ENCODE measurements around the gene PRND. TPM values are rescaled to one million over a fixed set of nuclear protein-coding genes. Genes with fewer than 3 reads are reported as not detected.
"Not testable (repeated sequence)": the region's sequence is repeated elsewhere in the genome, so short reads cannot be mapped to it uniquely, and the experiment has no call there.

Gene PRND
- total and polyA plus RNA-seq, 2 donors (not counting 3 experiments of a cell fraction or from before 2014, with no cell fraction given): 0.18 TPM; not detected in 1

DNA sequence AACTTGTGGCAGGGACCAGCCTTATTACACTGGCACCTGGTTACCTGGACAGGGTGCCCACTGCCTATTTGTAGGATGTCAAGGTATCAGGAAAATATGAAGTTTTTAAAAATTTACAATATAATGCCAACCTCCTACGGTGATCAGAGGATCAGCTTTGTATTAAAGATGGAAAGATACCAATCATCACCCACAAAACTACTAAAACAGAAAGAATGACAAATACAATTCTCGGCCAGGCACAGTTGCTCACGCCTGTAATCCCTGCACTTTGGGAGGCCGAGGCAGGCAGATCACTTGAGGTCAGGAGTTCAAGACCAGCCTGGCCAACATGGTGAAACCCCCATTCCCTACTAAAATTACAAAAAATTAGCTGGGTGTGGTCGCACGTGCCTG is 18.4 kb upstream of the PRND start:
- ChIA-PET CTCF (interaction anchor here (0.9 to 1.2 kb wide), 3 partner anchors 11 to 77 kb away, joined by 3 read pairs; no protein-coding TSS in a partner anchor), POLR2A (no interaction called here)
- Histone ChIP-seq H3K9me1 (replicated peaks; ENCODE audit: control insufficient read depth, extremely low read depth, insufficient read depth, low read length) (no peaks in the 10 kb centered on the region), H3K4me1 (ENCODE audit: control insufficient read depth, extremely low read depth, insufficient read depth, low read length) (peaks cover 16% of the 10 kb centered on the region), H3K27me3 (ENCODE audit: control insufficient read depth in 2 of 2, insufficient read depth in 2 of 2, low read length in 2 of 2) (no peaks in the 10 kb centered on the region), H3K27ac (ENCODE audit: insufficient read depth, low read depth, low read length) (peak overlapping the region; percentile 77), H4K20me1 (replicated peaks; ENCODE audit: control insufficient read depth, extremely low read depth, insufficient read depth, low read length) (no peaks in the 10 kb centered on the region), H3K4me2 (ENCODE audit: insufficient read depth, low read length) (no peak overlapping the region), H3K36me3 (ENCODE audit: control insufficient read depth in 2 of 2, extremely low read depth in 1 of 2, insufficient read depth in 2 of 2, low read length in 2 of 2) (peaks cover 8 to 10% of the 10 kb centered on the region in 2 experiments), H3K9me3 (replicated peaks; ENCODE audit: control insufficient read depth, insufficient read depth, low read length) (no peaks in the 10 kb centered on the region), H2AFZ (ENCODE audit: low read depth, low read length) (no peak overlapping the region), H3K79me2 (ENCODE audit: control insufficient read depth, insufficient read depth, low read length) (peaks cover 3% of the 10 kb centered on the region), H3K9ac (replicated peaks; ENCODE audit: extremely low read depth, insufficient read depth, low read length) (no peak overlapping the region), H3K4me3 (replicated peaks in 1 of 3; ENCODE audit: insufficient read depth in 1 of 3, low read depth in 1 of 3, low read length in 3 of 3) (no peak overlapping the region)
- FAIRE-seq: peak; percentile 18
- no TSS peak for BruUV-seq (replicated peaks)
- intact Hi-C loops (cut with micrococcal nuclease): no loop called here
- DNase-seq (ENCODE audit: low read depth, low spot score): no peak
- dilution Hi-C loops (cut with MboI; ENCODE audit: extremely low pct_ligation_motif_present, low sequenced_read_pairs): no loop called here
- TF ChIP-seq MYC (IDR thresholded peaks at IDR 0.05; ENCODE audit: low read depth, low read length): no peak
- TF ChIP-seq POLR2A (IDR thresholded peaks at IDR 0.05; ENCODE audit: low read depth, low read length): no peak
- TF ChIP-seq POLR2AphosphoS5 (IDR thresholded peaks at IDR 0.05; ENCODE audit: insufficient read depth, low read depth, low read length): no peak
- no peak for TF ChIP-seq GATA2 (IDR thresholded peaks at IDR 0.05; ENCODE audit: insufficient read depth, insufficient read length, low read depth, low read length)
- TF ChIP-seq, protein P1, sequence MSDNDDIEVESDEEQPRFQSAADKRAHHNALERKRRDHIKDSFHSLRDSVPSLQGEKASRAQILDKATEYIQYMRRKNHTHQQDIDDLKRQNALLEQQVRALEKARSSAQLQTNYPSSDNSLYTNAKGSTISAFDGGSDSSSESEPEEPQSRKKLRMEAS (IDR thresholded peaks at IDR 0.05; ENCODE audit: insufficient read depth, insufficient read length): no peak

DNA sequence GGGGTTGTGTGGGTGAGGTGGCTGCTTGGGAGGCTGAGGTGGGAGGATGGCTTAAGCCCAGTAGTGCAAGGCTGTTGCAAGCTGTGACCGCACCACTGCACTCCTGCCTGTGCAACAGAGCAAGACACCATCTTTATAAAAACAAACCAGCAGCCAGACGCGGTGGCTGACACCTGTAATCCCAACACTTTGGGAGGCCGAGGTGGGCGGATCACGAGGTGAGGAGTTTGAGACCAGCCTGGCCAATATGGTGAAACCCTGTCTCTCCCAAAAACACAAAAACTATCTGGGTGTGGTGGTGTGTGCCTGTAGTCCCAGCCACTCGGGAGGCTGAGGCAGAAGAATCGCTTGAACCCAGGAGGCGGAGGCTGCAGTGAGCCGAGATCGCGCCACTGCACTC is 14.8 kb upstream of the PRND start:
- intact Hi-C loops (cut with micrococcal nuclease); H4K20me1 ChIP-seq (replicated peaks; ENCODE audit: control insufficient read depth, extremely low read depth, insufficient read depth, low read length); dilution Hi-C loops (cut with MboI; ENCODE audit: extremely low pct_ligation_motif_present, low sequenced_read_pairs); H3K9me3 ChIP-seq (replicated peaks; ENCODE audit: control insufficient read depth, insufficient read depth, low read length); H3K9me1 ChIP-seq (replicated peaks; ENCODE audit: control insufficient read depth, extremely low read depth, insufficient read depth, low read length); H3K27ac ChIP-seq (ENCODE audit: insufficient read depth, low read depth, low read length); POLR2A ChIA-PET; DNase-seq (ENCODE audit: low read depth, low spot score); H3K27me3 ChIP-seq (ENCODE audit: control insufficient read depth in 2 of 2, insufficient read depth in 2 of 2, low read length in 2 of 2); H3K79me2 ChIP-seq (ENCODE audit: control insufficient read depth, insufficient read depth, low read length); H3K4me3 ChIP-seq (replicated peaks in 1 of 3; ENCODE audit: insufficient read depth in 1 of 3, low read depth in 1 of 3, low read length in 3 of 3); H3K36me3 ChIP-seq (ENCODE audit: control insufficient read depth in 2 of 2, extremely low read depth in 1 of 2, insufficient read depth in 2 of 2, low read length in 2 of 2); BruUV-seq (replicated peaks); FAIRE-seq; H2AFZ ChIP-seq (ENCODE audit: low read depth, low read length); H3K9ac ChIP-seq (replicated peaks; ENCODE audit: extremely low read depth, insufficient read depth, low read length); H3K4me2 ChIP-seq (ENCODE audit: insufficient read depth, low read length): not testable (repeated sequence)
- peaks cover 16% of the 10 kb centered on the region for H3K4me1 ChIP-seq (ENCODE audit: control insufficient read depth, extremely low read depth, insufficient read depth, low read length)
- CTCF ChIA-PET: interaction anchor here (3.2 kb wide), 1 partner anchor 93 kb away, joined by 13 read pairs; no protein-coding TSS in a partner anchor

Data from endothelial cell of umbilical vein (primary cell).